Loucy (cell line): ENCODE data around the gene ZSCAN21.

ENCODE experiments used
- H2AFZ ChIP-seq: fragments of 200-600 bp; sonication (generic); 2 replicates; pipeline ENCODE4 v1.6.0; 2016; ENCODE audit warnings: antibody characterized with exemption, mild to moderate bottlenecking, low read length, moderate library complexity
- H3F3A ChIP-seq: fragments of 200-600 bp; 2 replicates; pipeline ENCODE4 v1.6.0; 2016; ENCODE audit warnings: antibody characterized with exemption, low read depth, mild to moderate bottlenecking
- H3K27me3 ChIP-seq: fragments of 200-600 bp; sonication (generic); 2 replicates; pipeline ENCODE4 v1.6.1; 2014; ENCODE audit warnings: low read length, mild to moderate bottlenecking; ENCODE audit not compliant: insufficient read depth, poor library complexity, severe bottlenecking
- H3K36me3 ChIP-seq: fragments of 200-600 bp; sonication (generic); 2 replicates; pipeline ENCODE4 v1.6.1; 2016; ENCODE audit warnings: low read length; ENCODE audit not compliant: insufficient read depth
- H3K4me1 ChIP-seq: fragments of 200-600 bp; sonication (generic); 2 replicates; pipeline ENCODE4 v1.5.1; 2014; ENCODE audit warnings: low read length, mild to moderate bottlenecking; ENCODE audit not compliant: insufficient read depth, poor library complexity, severe bottlenecking
- H3K4me2 ChIP-seq: fragments of 200-600 bp; sonication (generic); 2 replicates; pipeline ENCODE4 v1.6.0; 2014; ENCODE audit warnings: antibody characterized with exemption, low read length, low read depth, mild to moderate bottlenecking; ENCODE audit not compliant: poor library complexity, severe bottlenecking
- H3K4me3 ChIP-seq: fragments of 200-600 bp; sonication (generic); 2 replicates; pipeline ENCODE4 v1.5.1; 2014; ENCODE audit warnings: low read length, mild to moderate bottlenecking, mixed read lengths; ENCODE audit not compliant: poor library complexity, severe bottlenecking
- H3K79me2 ChIP-seq: fragments of 200-600 bp; sonication (generic); 2 replicates; pipeline ENCODE4 v1.6.1; 2014; ENCODE audit warnings: low read length; ENCODE audit not compliant: insufficient read depth
- H3K9ac ChIP-seq: fragments of 200-600 bp; sonication (generic); 2 replicates; pipeline ENCODE4 v1.6.0; 2014; ENCODE audit warnings: mild to moderate bottlenecking, low read depth, low read length, moderate library complexity; ENCODE audit not compliant: poor library complexity, severe bottlenecking
- H3K9me2 ChIP-seq: fragments of 200-600 bp; sonication (generic); replicated peaks from 2 replicates; pipeline ENCODE4 v1.6.1; 2016; ENCODE audit warnings: low read depth, low read length, mixed read lengths
- H3K9me3 ChIP-seq: fragments of 200-600 bp; sonication (generic); 2 replicates; pipeline ENCODE4 v1.6.1; 2014; ENCODE audit warnings: mild to moderate bottlenecking, antibody characterized with exemption, low read length, low read depth; ENCODE audit not compliant: insufficient read depth
- H4K20me1 ChIP-seq: fragments of 200-600 bp; sonication (generic); 2 replicates; pipeline ENCODE4 v1.6.0; 2014; ENCODE audit warnings: antibody characterized with exemption, low read length, mild to moderate bottlenecking; ENCODE audit not compliant: insufficient read depth, poor library complexity, severe bottlenecking
- EZH2phosphoT487 ChIP-seq: fragments of 200-600 bp; IDR thresholded peaks from 2 replicates; pipeline ENCODE4 v1.6.1; 2018; ENCODE audit warnings: antibody characterized with exemption, mild to moderate bottlenecking, moderate library complexity, borderline replicate concordance
- TF ChIP-seq, protein P1 (sequence below): fragments of 200-600 bp; sonication (generic); conservative IDR thresholded peaks from 2 replicates; pipeline ENCODE4 v1.5.1; 2014; ENCODE audit warnings: mild to moderate bottlenecking, antibody characterized with exemption, low read length

Gene ZSCAN21

DNA sequence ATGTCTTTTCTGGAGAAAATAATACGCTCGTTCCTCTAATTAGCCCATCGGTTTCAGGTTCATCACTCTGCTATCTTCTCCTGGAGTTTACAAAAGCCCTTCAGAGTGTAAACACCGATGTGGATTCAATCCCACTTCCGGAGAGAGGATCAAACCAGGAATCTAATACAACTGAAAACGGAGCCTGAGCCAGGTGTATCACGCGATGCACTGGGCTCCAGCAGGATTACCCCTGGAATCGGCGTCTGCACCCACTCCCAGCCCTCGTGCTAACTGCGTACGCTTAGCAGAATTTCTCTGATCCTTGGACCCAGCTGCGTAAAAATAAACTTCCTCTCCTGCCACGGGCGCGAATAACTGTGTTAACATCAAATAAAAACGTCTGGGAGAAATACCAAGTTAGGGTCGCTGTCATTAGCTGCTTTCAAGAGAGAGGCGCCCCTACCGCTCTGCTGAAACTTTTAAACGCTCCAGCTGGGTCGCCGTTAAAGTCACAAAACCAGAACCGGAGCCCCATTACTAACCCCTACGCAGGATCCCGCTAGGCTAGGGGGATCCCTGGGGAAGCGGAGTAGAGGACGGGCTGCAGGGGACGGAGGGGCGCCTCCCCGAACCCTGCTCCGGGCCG is 31.4 kb downstream of the ZSCAN21 start:
- TF ChIP-seq EZH2phosphoT487: no peak
- TF ChIP-seq, protein P1, sequence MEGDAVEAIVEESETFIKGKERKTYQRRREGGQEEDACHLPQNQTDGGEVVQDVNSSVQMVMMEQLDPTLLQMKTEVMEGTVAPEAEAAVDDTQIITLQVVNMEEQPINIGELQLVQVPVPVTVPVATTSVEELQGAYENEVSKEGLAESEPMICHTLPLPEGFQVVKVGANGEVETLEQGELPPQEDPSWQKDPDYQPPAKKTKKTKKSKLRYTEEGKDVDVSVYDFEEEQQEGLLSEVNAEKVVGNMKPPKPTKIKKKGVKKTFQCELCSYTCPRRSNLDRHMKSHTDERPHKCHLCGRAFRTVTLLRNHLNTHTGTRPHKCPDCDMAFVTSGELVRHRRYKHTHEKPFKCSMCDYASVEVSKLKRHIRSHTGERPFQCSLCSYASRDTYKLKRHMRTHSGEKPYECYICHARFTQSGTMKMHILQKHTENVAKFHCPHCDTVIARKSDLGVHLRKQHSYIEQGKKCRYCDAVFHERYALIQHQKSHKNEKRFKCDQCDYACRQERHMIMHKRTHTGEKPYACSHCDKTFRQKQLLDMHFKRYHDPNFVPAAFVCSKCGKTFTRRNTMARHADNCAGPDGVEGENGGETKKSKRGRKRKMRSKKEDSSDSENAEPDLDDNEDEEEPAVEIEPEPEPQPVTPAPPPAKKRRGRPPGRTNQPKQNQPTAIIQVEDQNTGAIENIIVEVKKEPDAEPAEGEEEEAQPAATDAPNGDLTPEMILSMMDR: no peak
- Histone ChIP-seq H3K4me2 (peak overlapping the region; percentile 82), H3K9ac (peak overlapping the region; percentile 97), H3K4me1 (peaks cover 16% of the 10 kb centered on the region), H3K27me3 (no peaks in the 10 kb centered on the region), H3K4me3 (peak overlapping the region; percentile 95), H3F3A (no peaks in the 10 kb centered on the region), H3K36me3 (peaks cover 20% of the 10 kb centered on the region; the same call in 1 of the 2 replicates), H2AFZ (no peak overlapping the region), H3K9me3 (no peaks in the 10 kb centered on the region), H3K9me2 (no peaks in the 10 kb centered on the region), H4K20me1 (peaks cover 44% of the 10 kb centered on the region), H3K79me2 (peaks cover 49% of the 10 kb centered on the region)

DNA sequence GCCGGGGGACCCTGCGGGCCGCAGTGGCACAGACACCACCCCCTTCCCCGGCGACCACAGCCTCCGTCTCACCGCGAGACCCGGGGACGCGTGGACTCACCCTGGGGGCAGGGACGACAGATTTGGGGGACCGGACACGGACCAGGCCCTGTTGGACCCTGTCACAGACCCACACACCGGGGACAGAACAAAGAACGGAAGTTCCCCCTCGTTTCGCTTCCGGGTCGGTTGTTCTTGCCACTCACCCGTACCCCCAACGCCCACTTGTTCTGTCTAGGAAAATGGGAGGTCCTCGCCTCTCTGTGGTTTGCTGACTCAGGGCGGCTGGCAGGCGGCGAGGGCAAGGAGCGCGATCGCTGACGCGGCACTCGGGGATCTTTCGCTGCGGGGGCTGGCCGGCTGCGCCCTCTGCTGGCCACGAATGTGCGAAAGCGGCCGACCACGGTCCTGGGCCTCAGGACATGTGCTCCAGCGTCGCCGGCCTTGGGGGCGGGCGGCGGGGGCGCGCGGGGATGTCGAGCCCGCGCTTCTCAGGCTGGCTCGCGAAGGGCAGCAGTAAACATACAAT is 32.0 kb downstream of the ZSCAN21 start, which contains the start of gene ZNF3:
Gene ZNF3, minus strand, starts transcription at position 189 of the 568 bp plus-strand sequence. CDS start 4,366 bp downstream, outside the sequence.
- H3K9me2 ChIP-seq: no peaks in the 10 kb centered on the region
- no peaks in the 10 kb centered on the region for H3K27me3 ChIP-seq
- TF ChIP-seq, protein P1: peak; percentile 77
- no peak for TF ChIP-seq EZH2phosphoT487

DNA sequence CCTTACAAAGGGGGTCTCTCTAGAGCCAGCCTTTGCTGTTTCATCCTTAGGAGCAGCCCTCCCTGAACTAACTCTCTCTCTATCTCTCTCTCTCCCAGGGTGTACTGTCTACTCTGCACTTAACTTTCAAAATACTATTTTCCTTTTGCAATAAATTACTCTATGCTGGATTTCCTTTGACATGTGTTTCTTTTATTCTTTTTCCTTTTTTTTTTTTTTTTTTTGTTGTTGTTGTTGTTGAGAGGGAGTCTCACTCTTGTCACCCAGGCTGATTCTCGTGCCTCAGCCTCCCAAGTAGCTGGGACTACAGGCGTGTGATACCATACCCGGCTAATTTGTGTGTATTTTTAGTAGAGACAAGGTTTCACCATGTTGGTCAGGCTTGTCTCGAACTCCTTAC is 33.4 kb downstream of the ZSCAN21 start:
- no peaks in the 10 kb centered on the region for H3K9me3 ChIP-seq
- H3K36me3 ChIP-seq: 0 out of 2 replicates have a peak, but pooled peaks cover 8% of the 10 kb centered on the region
- H3K4me2 ChIP-seq: no peak overlapping the region
- peaks cover 31% of the 10 kb centered on the region for H4K20me1 ChIP-seq
- H3F3A ChIP-seq: no peaks in the 10 kb centered on the region
- H3K9ac ChIP-seq: no peak overlapping the region
- no peaks in the 10 kb centered on the region for H3K9me2 ChIP-seq
- peaks cover 17% of the 10 kb centered on the region for H3K4me1 ChIP-seq
- no peaks in the 10 kb centered on the region for H3K27me3 ChIP-seq
- no peak for TF ChIP-seq EZH2phosphoT487
- TF ChIP-seq, protein P1: no peak
- peaks cover 37% of the 10 kb centered on the region for H3K79me2 ChIP-seq
- H3K4me3 ChIP-seq: no peak overlapping the region
- H2AFZ ChIP-seq: no peak overlapping the region

More for the DNA sequence above, 32.0 kb downstream of the ZSCAN21 start, which contains the start of gene ZNF3:
- peaks cover 15% of the 10 kb centered on the region; the same call in 1 of the 2 replicates for H3K36me3 ChIP-seq
- peaks cover 46% of the 10 kb centered on the region for H3K79me2 ChIP-seq
- H3F3A ChIP-seq: no peaks in the 10 kb centered on the region
- H4K20me1 ChIP-seq: peaks cover 42% of the 10 kb centered on the region
- H3K4me1 ChIP-seq: peaks cover 16% of the 10 kb centered on the region
- H3K4me3 ChIP-seq: peak within 1 kb of the TSS; percentile 95
- H3K4me2 ChIP-seq: peak within 1 kb of the TSS; percentile 82
- H3K9ac ChIP-seq: peak within 1 kb of the TSS; percentile 97
- H2AFZ ChIP-seq: peak within 1 kb of the TSS; percentile 60
- H3K9me3 ChIP-seq: no peaks in the 10 kb centered on the region
